GM18507 (cell line): ENCODE results near the gene MS4A10.
"Not testable (repeated sequence)": the region's sequence is repeated elsewhere in the genome, so short reads cannot be mapped to it uniquely, and the experiment has no call there.

Experiments
- DNase-seq: peaks from one replicate; pipeline ENCODE4 v3.0.0; 2011; ENCODE audit warnings: low read depth; ENCODE audit not compliant: insufficient read length; ENCODE audit errors: extremely low spot score
- FAIRE-seq: peaks from 2 replicates; lab custom pipeline; 2011; peaks lifted over from hg19 to GRCh38; lab: Jason Lieb, UNC

The MS4A10 gene

GRCh38 chr11:60785136-60785535 lies at the start of gene MS4A10:
MS4A10 (plus strand) TSS chr11:60785333; CDS start chr11:60790336, 5,003 bp downstream.
- FAIRE-seq (no peak), DNase-seq (no peak)

GRCh38 chr11:60739114-60739513 lies 46.0 kb upstream of the MS4A10 start:
- DNase-seq (no peak), FAIRE-seq (no peak)

- no peak for DNase-seq
- no peak for FAIRE-seq
These were observed 44.6 kb upstream of the MS4A10 start for GRCh38 chr11:60740573-60740972.

GRCh38 chr11:60741421-60741820 lies 43.7 kb upstream of the MS4A10 start:
- no peak for FAIRE-seq

GRCh38 chr11:60743058-60743457 lies 42.1 kb upstream of the MS4A10 start:
- FAIRE-seq: no peak
- DNase-seq: no peak

More at GRCh38 chr11:60741421-60741820, 43.7 kb upstream of the MS4A10 start:
- DNase-seq: no peak

- no peak for FAIRE-seq
- no peak for DNase-seq
These were observed 41.0 kb upstream of the MS4A10 start for GRCh38 chr11:60744114-60744513.

GRCh38 chr11:60747359-60747873 lies 37.7 kb upstream of the MS4A10 start:
- no peak for DNase-seq
- FAIRE-seq: no peak

GRCh38 chr11:60748225-60748624 lies 36.9 kb upstream of the MS4A10 start:
- FAIRE-seq: no peak
- DNase-seq: no peak

GRCh38 chr11:60748821-60749220 lies 36.3 kb upstream of the MS4A10 start:
- FAIRE-seq (no peak), DNase-seq (no peak)

GRCh38 chr11:60750911-60751310 lies 34.2 kb upstream of the MS4A10 start:
- DNase-seq (no peak), FAIRE-seq (no peak)

GRCh38 chr11:60753309-60753708 lies 31.8 kb upstream of the MS4A10 start:
- no peak for FAIRE-seq

GRCh38 chr11:60754887-60755286 lies 30.2 kb upstream of the MS4A10 start:
- FAIRE-seq (no peak), DNase-seq (no peak)

More at GRCh38 chr11:60753309-60753708, 31.8 kb upstream of the MS4A10 start:
- no peak for DNase-seq

- FAIRE-seq: peak; percentile 56
These were observed 28.7 kb upstream of the MS4A10 start, which contains the start of gene MS4A15 for GRCh38 chr11:60756307-60757032. MS4A15 (plus strand) TSS chr11:60756867; CDS start chr11:60763734, 6,867 bp downstream.

GRCh38 chr11:60757231-60757800 lies 27.8 kb upstream of the MS4A10 start:
- DNase-seq (no peak), FAIRE-seq (no peak)

More at GRCh38 chr11:60756307-60757032, 28.7 kb upstream of the MS4A10 start, which contains the start of gene MS4A15:
- no peak for DNase-seq

GRCh38 chr11:60758671-60759070 lies 26.5 kb upstream of the MS4A10 start:
- not testable (repeated sequence) for FAIRE-seq, DNase-seq

- DNase-seq, FAIRE-seq: not testable (repeated sequence)
These were observed 25.5 kb upstream of the MS4A10 start for GRCh38 chr11:60759438-60760225.

- peak; percentile 80 for FAIRE-seq
- no peak for DNase-seq
These were observed 23.5 kb upstream of the MS4A10 start for GRCh38 chr11:60761436-60762190.

- FAIRE-seq (peak; percentile 96), DNase-seq (peak; percentile 22)
These were observed 22.1 kb upstream of the MS4A10 start for GRCh38 chr11:60762851-60763691.
